Neural cell (in vitro differentiated cells): Measurements from ENCODE around the gene CENPVL1.

ENCODE experiments used
- CTCF ChIP-seq: fragments of 450-650 bp; IDR thresholded peaks from 2 replicates; pipeline ENCODE4 v1.5.1; 2014; ENCODE audit warnings: antibody characterized with exemption, mild to moderate bottlenecking, moderate library complexity; ENCODE audit not compliant: poor library complexity, severe bottlenecking
- EP300 ChIP-seq: fragments of 450-650 bp; conservative IDR thresholded peaks from 2 replicates; pipeline ENCODE4 v1.6.1; 2014; ENCODE audit warnings: antibody characterized with exemption, mild to moderate bottlenecking, moderate library complexity; ENCODE audit not compliant: poor library complexity, severe bottlenecking
- EZH2 ChIP-seq: fragments of 200-600, 300-800 bp; shearing (Covaris generic), sonication (generic); IDR thresholded peaks from 2 replicates; pipeline ENCODE4 v1.6.1; 2014; ENCODE audit warnings: antibody characterized with exemption, low read length, borderline replicate concordance, mild to moderate bottlenecking; ENCODE audit not compliant: insufficient read depth, poor library complexity, severe bottlenecking
- MXI1 ChIP-seq: fragments of 450-650 bp; conservative IDR thresholded peaks from 2 replicates; pipeline ENCODE4 v1.6.1; 2014; ENCODE audit warnings: antibody characterized with exemption, mild to moderate bottlenecking; ENCODE audit not compliant: poor library complexity, severe bottlenecking
- POLR2AphosphoS5 ChIP-seq: IDR thresholded peaks from 2 replicates; pipeline ENCODE4 v1.6.1; 2012
- REST ChIP-seq: IDR thresholded peaks from 2 replicates; pipeline ENCODE4 v1.6.1; 2012; ENCODE audit warnings: borderline replicate concordance
- SMC3 ChIP-seq: fragments of 450-650 bp; conservative IDR thresholded peaks from 2 replicates; pipeline ENCODE4 v1.6.1; 2014; ENCODE audit warnings: antibody characterized with exemption, mild to moderate bottlenecking, moderate library complexity; ENCODE audit not compliant: poor library complexity
- TAF1 ChIP-seq: IDR thresholded peaks from 2 replicates; pipeline ENCODE4 v1.6.1; 2012; ENCODE audit warnings: low read depth

GRCh38 chrX:51742586-51742985 is 32.3 kb downstream of the CENPVL1 start:
- no peak for TF ChIP-seq CTCF
- TF ChIP-seq EP300: no peak
- no peak for TF ChIP-seq TAF1
- TF ChIP-seq POLR2AphosphoS5: no peak
- no peak for TF ChIP-seq REST
- TF ChIP-seq MXI1: no peak
- TF ChIP-seq SMC3: no peak
- TF ChIP-seq EZH2: no peak
